Measurements from ENCODE around the gene VPS13C. TPM values are rescaled to one million over a fixed set of nuclear protein-coding genes. Genes with fewer than 3 reads are reported as not detected.

The VPS13C gene
- total RNA-seq, 2 experiments from 2014 or later = 68.9 to 88.8 TPM

- H3K27me3 Mint-ChIP-seq = no peaks in the 10 kb centered on the region
- no peak for DNase-seq
- CTCF ChIA-PET = no interaction called here
- no peak overlapping the region for H3K4me3 Mint-ChIP-seq
- H3K27ac Mint-ChIP-seq = no peak overlapping the region
- peaks cover 53% of the 10 kb centered on the region for H3K36me3 Mint-ChIP-seq
- no peak for ATAC-seq
- no peaks in the 10 kb centered on the region for H3K9me3 Mint-ChIP-seq (ENCODE audit: low read depth)
- H3K4me1 Mint-ChIP-seq = no peaks in the 10 kb centered on the region
Observed at GRCh38 chr15:61996056-61996635, 64.1 kb downstream of the VPS13C start.

DNA sequence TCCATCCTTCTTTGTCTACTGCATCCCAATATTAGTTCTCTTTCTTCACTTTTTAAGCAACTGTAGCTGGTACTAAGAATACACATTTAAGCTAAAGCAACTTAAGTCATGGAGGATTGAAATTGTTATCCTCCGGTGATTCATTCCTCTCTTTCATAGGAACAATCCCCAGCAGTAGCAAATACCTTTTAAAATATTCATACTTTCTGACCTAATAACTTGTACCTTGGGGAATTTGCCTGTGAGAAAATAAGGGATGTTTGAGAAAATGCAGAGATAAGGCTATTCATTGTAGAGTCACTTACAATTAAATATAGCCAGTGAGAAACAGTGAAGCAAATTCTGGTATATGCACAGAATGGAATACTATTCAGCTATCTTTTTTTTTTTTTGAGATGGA is 66.0 kb downstream of the VPS13C start:
- Mint-ChIP-seq H3K4me3 (no peak overlapping the region), H3K27ac (no peak overlapping the region), H3K9me3 (ENCODE audit: low read depth) (peaks cover 2% of the 10 kb centered on the region), H3K27me3 (no peaks in the 10 kb centered on the region), H3K36me3 (peaks cover 61% of the 10 kb centered on the region), H3K4me1 (no peaks in the 10 kb centered on the region)
- CTCF ChIA-PET = interaction anchor here (0.6 to 1.6 kb wide), 2 partner anchors 10 to 19 kb away, joined by 4 to 5 read pairs; no protein-coding TSS in a partner anchor
- ATAC-seq = no peak
- no peak for DNase-seq

DNA sequence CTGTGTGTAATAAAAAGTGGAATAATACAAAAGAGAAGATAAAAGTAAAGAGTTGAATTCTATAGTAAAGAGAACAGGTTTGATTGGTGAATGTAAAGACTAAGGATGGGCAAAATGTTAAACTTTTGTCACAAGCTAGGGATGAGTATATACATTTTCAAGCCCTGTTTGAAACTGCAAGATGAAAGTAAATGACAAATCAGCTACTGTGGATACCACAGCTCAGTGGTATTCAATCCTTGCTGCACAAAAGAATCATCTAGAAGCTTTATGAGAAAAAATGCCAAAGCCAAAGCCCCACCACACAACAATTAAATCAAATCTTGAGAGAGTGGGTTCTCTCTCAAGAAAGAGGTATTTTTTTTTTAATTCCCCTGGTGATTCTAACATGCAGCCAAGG is 67.7 kb downstream of the VPS13C start:
- no peaks in the 10 kb centered on the region for H3K4me1 Mint-ChIP-seq
- no peak overlapping the region for H3K27ac Mint-ChIP-seq
- ATAC-seq = no peak
- DNase-seq = no peak
- CTCF ChIA-PET = interaction anchor here (0.6 kb wide), 1 partner anchor 22 kb away, joined by 3 read pairs; no protein-coding TSS in a partner anchor
- no peaks in the 10 kb centered on the region for H3K27me3 Mint-ChIP-seq
- no peak overlapping the region for H3K4me3 Mint-ChIP-seq
- peaks cover 64% of the 10 kb centered on the region for H3K36me3 Mint-ChIP-seq
- peaks cover 4% of the 10 kb centered on the region for H3K9me3 Mint-ChIP-seq (ENCODE audit: low read depth)

GRCh38 chr15:61989667-61990066 is 70.6 kb downstream of the VPS13C start:
- ATAC-seq = no peak
- DNase-seq = no peak
- Mint-ChIP-seq H3K27me3 (no peaks in the 10 kb centered on the region), H3K9me3 (ENCODE audit: low read depth) (peaks cover 6% of the 10 kb centered on the region), H3K4me3 (no peak overlapping the region), H3K4me1 (no peaks in the 10 kb centered on the region), H3K27ac (no peak overlapping the region), H3K36me3 (peaks cover 52% of the 10 kb centered on the region)
- CTCF ChIA-PET = no interaction called here

DNA sequence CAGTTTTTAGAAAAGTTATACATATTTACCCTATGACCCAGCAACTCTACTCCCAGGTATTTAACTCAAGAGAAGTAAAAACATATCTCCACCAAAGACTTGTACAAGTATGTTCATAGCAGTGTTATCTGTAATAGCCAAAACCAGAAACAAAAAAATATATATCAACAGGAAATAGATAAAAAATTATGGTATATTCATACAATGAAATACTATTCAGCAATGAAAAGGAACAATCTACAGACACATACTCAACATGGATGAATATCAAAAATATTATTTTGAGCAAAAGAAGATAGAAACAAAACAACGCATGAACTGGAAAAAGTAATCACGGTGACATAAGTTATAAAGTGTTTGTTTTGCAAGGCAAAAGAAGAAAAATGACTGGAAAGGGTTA is 72.4 kb downstream of the VPS13C start:
- Mint-ChIP-seq H3K36me3 (peaks cover 54% of the 10 kb centered on the region), H3K9me3 (ENCODE audit: low read depth) (peaks cover 6% of the 10 kb centered on the region), H3K4me1 (no peaks in the 10 kb centered on the region), H3K4me3 (no peak overlapping the region), H3K27me3 (no peaks in the 10 kb centered on the region), H3K27ac (no peak overlapping the region)
- CTCF ChIA-PET = no interaction called here
- ATAC-seq (no peak), DNase-seq (no peak)

DNA sequence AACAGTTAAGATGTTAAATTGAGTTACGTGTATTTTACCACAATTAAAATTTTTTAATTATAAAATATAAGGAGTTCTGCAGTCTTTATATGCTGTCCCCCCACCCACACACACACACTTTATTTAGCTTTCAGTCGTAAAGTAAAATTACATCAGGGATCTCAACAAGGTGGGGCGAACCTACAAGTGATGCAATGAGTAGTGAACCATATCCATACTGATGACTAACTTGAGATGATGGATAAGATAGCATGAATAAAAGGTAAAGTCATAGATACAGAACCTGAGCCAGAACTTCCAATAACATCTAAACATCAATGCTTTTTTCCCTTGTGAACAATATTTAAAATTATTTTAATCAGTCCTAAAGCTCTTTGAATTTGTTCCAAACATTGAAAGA is 77.2 kb downstream of the VPS13C start:
- H3K27me3 Mint-ChIP-seq = no peaks in the 10 kb centered on the region

DNA sequence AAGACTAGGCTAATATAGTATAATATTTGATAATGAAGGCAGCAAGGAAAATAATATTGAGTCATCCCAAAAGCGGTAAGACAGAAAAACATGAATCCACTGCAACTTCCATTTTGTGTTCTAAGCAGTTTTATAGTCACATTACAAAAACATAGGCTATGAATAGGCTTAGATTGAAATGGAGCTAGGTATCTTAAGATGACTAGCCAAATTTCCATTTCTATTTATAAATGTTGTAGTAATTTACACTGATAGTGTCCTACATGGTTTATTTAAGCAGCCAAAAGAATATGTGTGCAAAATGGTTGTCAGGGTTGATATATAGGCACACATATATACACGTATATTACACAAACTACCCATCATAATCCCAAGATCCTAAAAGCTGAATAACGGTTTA is 82.0 kb downstream of the VPS13C start:
- no peak overlapping the region for H3K27ac Mint-ChIP-seq
- CTCF ChIA-PET = interaction anchor here (1.2 kb wide), 1 partner anchor 82 kb away, joined by 7 read pairs; the partner anchor contains the start of gene VPS13C
- H3K4me3 Mint-ChIP-seq = no peak overlapping the region
- DNase-seq = no peak
- ATAC-seq = no peak
- H3K4me1 Mint-ChIP-seq = peaks cover 10% of the 10 kb centered on the region
- no peaks in the 10 kb centered on the region for H3K9me3 Mint-ChIP-seq (ENCODE audit: low read depth)
- H3K27me3 Mint-ChIP-seq = no peaks in the 10 kb centered on the region
- H3K36me3 Mint-ChIP-seq = peaks cover 50% of the 10 kb centered on the region

More for the DNA sequence above, 77.2 kb downstream of the VPS13C start:
- DNase-seq (no peak), ATAC-seq (no peak)
- Mint-ChIP-seq H3K9me3 (ENCODE audit: low read depth) (peaks cover 2% of the 10 kb centered on the region), H3K4me3 (no peak overlapping the region), H3K36me3 (peaks cover 54% of the 10 kb centered on the region), H3K4me1 (no peaks in the 10 kb centered on the region), H3K27ac (no peak overlapping the region)
- CTCF ChIA-PET = interaction anchor here (2.5 to 2.9 kb wide), 2 partner anchors 9 to 12 kb away, joined by 5 to 6 read pairs; no protein-coding TSS in a partner anchor

DNA sequence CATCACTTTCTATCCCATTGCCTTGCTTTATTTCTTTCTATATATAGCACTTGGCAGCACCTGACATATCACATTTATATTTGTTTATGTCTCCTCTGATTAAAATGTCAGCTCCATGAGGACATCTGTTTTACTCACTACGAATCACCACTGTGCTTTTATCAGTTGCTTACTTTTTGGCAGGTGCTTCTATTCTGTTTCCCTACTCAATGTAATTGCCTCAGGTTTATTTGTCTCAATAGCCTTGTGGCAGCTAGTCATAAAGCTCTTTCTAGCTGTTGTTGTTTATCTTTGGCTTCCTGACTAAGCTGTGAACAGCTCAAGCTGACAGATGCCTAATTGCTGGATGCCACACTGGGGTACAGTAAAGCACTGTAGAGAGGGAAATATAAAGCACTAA is 85.5 kb downstream of the VPS13C start:
- Mint-ChIP-seq H3K27me3 (no peaks in the 10 kb centered on the region), H3K36me3 (peaks cover 51% of the 10 kb centered on the region), H3K4me3 (no peak overlapping the region), H3K27ac (no peak overlapping the region), H3K9me3 (ENCODE audit: low read depth) (no peaks in the 10 kb centered on the region), H3K4me1 (peaks cover 10% of the 10 kb centered on the region)
- CTCF ChIA-PET = interaction anchor here (1.0 kb wide), 1 partner anchor 9 kb away, joined by 6 read pairs; no protein-coding TSS in a partner anchor
- DNase-seq (no peak), ATAC-seq (no peak)

DNA sequence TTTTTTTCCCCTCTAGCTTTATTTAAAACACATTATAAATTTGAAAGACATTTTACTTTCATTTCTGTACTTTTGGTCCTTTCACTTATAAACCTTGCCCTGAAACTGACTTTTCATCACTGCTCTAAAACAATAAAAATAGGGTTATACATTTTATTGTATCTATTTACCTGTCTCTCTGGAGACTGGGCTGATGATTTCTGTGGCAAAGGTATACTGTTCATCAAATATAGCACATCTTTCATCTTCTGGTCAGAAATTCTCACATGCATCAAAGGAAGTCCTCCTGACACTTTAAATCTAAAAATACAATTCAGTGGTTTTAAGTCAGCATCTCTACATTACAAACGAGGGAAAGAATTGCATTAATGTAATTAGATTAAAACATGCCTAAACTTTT is 86.1 kb downstream of the VPS13C start:
- H3K27me3 Mint-ChIP-seq = no peaks in the 10 kb centered on the region
- H3K4me3 Mint-ChIP-seq = no peak overlapping the region
- CTCF ChIA-PET = interaction anchor here (1.0 kb wide), 2 partner anchors 10 to 86 kb away, joined by 3 to 6 read pairs; partner anchors contain the start of gene VPS13C
- peaks cover 46% of the 10 kb centered on the region for H3K36me3 Mint-ChIP-seq
- ATAC-seq (no peak), DNase-seq (no peak)
- peak overlapping the region; percentile 6 for H3K27ac Mint-ChIP-seq
- peaks cover 10% of the 10 kb centered on the region for H3K4me1 Mint-ChIP-seq
- no peaks in the 10 kb centered on the region for H3K9me3 Mint-ChIP-seq (ENCODE audit: low read depth)

DNA sequence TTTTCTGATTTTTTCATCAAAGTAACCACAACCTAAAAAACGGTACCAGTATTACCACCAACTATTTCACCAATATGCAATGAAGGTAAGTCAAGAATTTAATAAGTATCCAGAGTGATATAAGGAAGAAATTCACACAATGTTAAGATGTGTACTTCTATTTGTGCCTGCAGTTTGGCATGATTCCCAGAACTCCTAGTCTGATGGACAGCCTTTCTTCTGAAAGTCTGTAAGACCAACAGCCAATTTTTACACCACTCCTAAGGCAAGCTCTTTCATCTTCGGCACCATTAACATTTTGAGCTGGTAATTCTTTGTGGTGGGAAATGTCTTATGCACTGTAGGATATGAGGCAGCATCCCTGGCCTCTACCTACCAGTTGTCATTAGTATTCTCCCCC is 108.3 kb downstream of the VPS13C start:
- H3K27ac Mint-ChIP-seq = no peak overlapping the region
- no peaks in the 10 kb centered on the region for H3K27me3 Mint-ChIP-seq
- ATAC-seq (no peak), DNase-seq (no peak)
- no peaks in the 10 kb centered on the region for H3K4me1 Mint-ChIP-seq
- peaks cover 49% of the 10 kb centered on the region for H3K36me3 Mint-ChIP-seq
- H3K9me3 Mint-ChIP-seq (ENCODE audit: low read depth) = no peaks in the 10 kb centered on the region
- no peak overlapping the region for H3K4me3 Mint-ChIP-seq
- CTCF ChIA-PET = no interaction called here

DNA sequence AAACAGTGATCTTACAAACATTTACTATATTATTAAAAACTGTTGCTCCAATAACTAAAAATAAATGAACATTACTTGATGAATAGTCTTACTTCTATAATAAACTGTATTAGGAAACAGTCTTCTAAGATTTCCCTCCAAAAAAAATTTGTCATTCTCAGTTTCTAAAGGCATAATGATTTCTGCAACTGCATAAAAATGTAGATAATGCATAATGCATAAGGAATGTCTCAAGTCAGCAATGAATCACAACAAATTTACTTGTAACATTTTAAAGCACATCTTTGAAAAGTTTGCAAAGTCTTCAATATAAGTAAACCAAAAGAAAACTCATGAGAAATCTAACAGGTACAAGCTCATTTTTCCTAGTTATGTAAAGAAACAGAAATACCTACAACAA is 113.5 kb downstream of the VPS13C start:
- no peak overlapping the region for H3K27ac Mint-ChIP-seq
- no peak for ATAC-seq
- no peaks in the 10 kb centered on the region for H3K9me3 Mint-ChIP-seq (ENCODE audit: low read depth)
- no peaks in the 10 kb centered on the region for H3K4me1 Mint-ChIP-seq
- H3K27me3 Mint-ChIP-seq = no peaks in the 10 kb centered on the region
- DNase-seq = no peak
- CTCF ChIA-PET = no interaction called here
- H3K4me3 Mint-ChIP-seq = no peak overlapping the region
- peaks cover 43% of the 10 kb centered on the region for H3K36me3 Mint-ChIP-seq

GRCh38 chr15:61943992-61944391 is 116.3 kb downstream of the VPS13C start:
- DNase-seq (no peak), ATAC-seq (no peak)
- H3K27me3 Mint-ChIP-seq = no peaks in the 10 kb centered on the region
- CTCF ChIA-PET = no interaction called here
- H3K36me3 Mint-ChIP-seq = peaks cover 43% of the 10 kb centered on the region
- no peaks in the 10 kb centered on the region for H3K4me1 Mint-ChIP-seq
- no peak overlapping the region for H3K27ac Mint-ChIP-seq
- H3K9me3 Mint-ChIP-seq (ENCODE audit: low read depth) = no peaks in the 10 kb centered on the region
- no peak overlapping the region for H3K4me3 Mint-ChIP-seq

DNA sequence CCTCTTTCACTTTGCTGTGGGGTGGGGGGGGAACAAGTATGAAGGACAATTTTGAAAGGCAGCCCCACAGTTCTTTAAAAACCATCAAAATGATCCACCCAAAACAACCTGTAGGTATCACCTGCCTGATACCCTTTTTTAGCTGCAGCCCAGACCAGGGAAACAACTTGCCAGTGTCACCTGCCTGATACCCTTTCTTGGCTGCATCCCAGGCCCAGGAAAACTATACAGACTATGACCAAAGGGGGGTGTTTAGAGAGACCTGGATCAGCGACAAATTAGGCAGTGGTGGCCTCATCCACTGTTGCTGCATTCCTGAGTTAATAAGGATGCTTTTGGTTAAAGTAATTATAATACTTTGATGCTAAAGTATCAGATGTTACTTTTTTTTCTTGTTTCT is 122.0 kb downstream of the VPS13C start:
- no peak overlapping the region for H3K4me3 Mint-ChIP-seq
- no peak for DNase-seq
- H3K4me1 Mint-ChIP-seq = no peaks in the 10 kb centered on the region
- no peak for ATAC-seq
- H3K9me3 Mint-ChIP-seq (ENCODE audit: low read depth) = no peaks in the 10 kb centered on the region
- CTCF ChIA-PET = no interaction called here
- H3K27me3 Mint-ChIP-seq = no peaks in the 10 kb centered on the region
- no peak overlapping the region for H3K27ac Mint-ChIP-seq
- peaks cover 30% of the 10 kb centered on the region for H3K36me3 Mint-ChIP-seq

- CTCF ChIA-PET = no interaction called here
- Mint-ChIP-seq H3K4me1 (no peaks in the 10 kb centered on the region), H3K36me3 (peaks cover 26% of the 10 kb centered on the region), H3K27me3 (no peaks in the 10 kb centered on the region), H3K4me3 (no peak overlapping the region), H3K27ac (no peak overlapping the region), H3K9me3 (ENCODE audit: low read depth) (no peaks in the 10 kb centered on the region)
- ATAC-seq (no peak), DNase-seq (no peak)
Observed at GRCh38 chr15:61936528-61937195, 123.6 kb downstream of the VPS13C start.
